GM23338 (cell line): Measurements from ENCODE around the gene SLC4A9.

Experiments
- CREB1 ChIP-seq: fragments of 250-450 bp; sonication (Bioruptor Pico); IDR thresholded peaks from 2 replicates; pipeline ENCODE4 v1.5.0; 2020; ENCODE audit warnings: low read depth, mild to moderate bottlenecking, moderate library complexity
- EZH2 ChIP-seq: fragments of 200-600 bp; sonication (generic); IDR thresholded peaks from one replicate; pipeline ENCODE4 v1.8.0; 2017; ENCODE audit warnings: antibody characterized with exemption, mild to moderate bottlenecking, low read depth; ENCODE audit not compliant: unreplicated experiment
- EZH2phosphoT487 ChIP-seq: fragments of 200-600 bp; sonication (generic); IDR thresholded peaks from one replicate; pipeline ENCODE4 v1.8.1; 2018; ENCODE audit warnings: antibody characterized with exemption; ENCODE audit not compliant: unreplicated experiment
- JUNB ChIP-seq: IDR thresholded peaks from one replicate; pipeline ENCODE4 v1.6.1; 2016; ENCODE audit warnings: antibody characterized with exemption; ENCODE audit not compliant: unreplicated experiment
- POLR2AphosphoS5 ChIP-seq: IDR thresholded peaks from 2 replicates; pipeline ENCODE4 v1.6.1; 2016; ENCODE audit warnings: antibody characterized with exemption, low read depth
- ZNF462 ChIP-seq: fragments of 250-450 bp; sonication (Bioruptor Pico); IDR thresholded peaks from 2 replicates; pipeline ENCODE4 v1.5.0; 2020; ENCODE audit warnings: mild to moderate bottlenecking, moderate library complexity
- TF ChIP-seq, protein P1 (sequence below), 2 experiments: fragments of 200-600 bp in 1 of 2; sonication (generic) in 1 of 2; conservative IDR thresholded peaks; 2 replicates each; pipeline versions ENCODE4 v1.5.1 to v1.6.1; 2016 to 2017; ENCODE audit warnings: antibody characterized with exemption in 2 of 2, low read depth in 2 of 2, mild to moderate bottlenecking in 2 of 2, moderate library complexity in 1 of 2
- TF ChIP-seq, protein P2 (sequence below): IDR thresholded peaks from one replicate; pipeline ENCODE4 v1.6.1; 2018; ENCODE audit warnings: antibody characterized with exemption; ENCODE audit not compliant: unreplicated experiment

GRCh38 chr5:140402258-140403074 is 42.5 kb downstream of the SLC4A9 start:
- TF ChIP-seq, protein P1, sequence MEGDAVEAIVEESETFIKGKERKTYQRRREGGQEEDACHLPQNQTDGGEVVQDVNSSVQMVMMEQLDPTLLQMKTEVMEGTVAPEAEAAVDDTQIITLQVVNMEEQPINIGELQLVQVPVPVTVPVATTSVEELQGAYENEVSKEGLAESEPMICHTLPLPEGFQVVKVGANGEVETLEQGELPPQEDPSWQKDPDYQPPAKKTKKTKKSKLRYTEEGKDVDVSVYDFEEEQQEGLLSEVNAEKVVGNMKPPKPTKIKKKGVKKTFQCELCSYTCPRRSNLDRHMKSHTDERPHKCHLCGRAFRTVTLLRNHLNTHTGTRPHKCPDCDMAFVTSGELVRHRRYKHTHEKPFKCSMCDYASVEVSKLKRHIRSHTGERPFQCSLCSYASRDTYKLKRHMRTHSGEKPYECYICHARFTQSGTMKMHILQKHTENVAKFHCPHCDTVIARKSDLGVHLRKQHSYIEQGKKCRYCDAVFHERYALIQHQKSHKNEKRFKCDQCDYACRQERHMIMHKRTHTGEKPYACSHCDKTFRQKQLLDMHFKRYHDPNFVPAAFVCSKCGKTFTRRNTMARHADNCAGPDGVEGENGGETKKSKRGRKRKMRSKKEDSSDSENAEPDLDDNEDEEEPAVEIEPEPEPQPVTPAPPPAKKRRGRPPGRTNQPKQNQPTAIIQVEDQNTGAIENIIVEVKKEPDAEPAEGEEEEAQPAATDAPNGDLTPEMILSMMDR (conservative IDR thresholded peaks at IDR 0.05; ENCODE audit: low read depth in 2 of 2), result no peak
- TF ChIP-seq EZH2 (no peak), POLR2AphosphoS5 (no peak), EZH2phosphoT487 (no peak), CREB1 (CRISPR knock-in tag) (peak; percentile 23; the same call in 1 of the 2 replicates), JUNB (no peak), ZNF462 (CRISPR knock-in tag) (no peak)
- TF ChIP-seq, protein P2, sequence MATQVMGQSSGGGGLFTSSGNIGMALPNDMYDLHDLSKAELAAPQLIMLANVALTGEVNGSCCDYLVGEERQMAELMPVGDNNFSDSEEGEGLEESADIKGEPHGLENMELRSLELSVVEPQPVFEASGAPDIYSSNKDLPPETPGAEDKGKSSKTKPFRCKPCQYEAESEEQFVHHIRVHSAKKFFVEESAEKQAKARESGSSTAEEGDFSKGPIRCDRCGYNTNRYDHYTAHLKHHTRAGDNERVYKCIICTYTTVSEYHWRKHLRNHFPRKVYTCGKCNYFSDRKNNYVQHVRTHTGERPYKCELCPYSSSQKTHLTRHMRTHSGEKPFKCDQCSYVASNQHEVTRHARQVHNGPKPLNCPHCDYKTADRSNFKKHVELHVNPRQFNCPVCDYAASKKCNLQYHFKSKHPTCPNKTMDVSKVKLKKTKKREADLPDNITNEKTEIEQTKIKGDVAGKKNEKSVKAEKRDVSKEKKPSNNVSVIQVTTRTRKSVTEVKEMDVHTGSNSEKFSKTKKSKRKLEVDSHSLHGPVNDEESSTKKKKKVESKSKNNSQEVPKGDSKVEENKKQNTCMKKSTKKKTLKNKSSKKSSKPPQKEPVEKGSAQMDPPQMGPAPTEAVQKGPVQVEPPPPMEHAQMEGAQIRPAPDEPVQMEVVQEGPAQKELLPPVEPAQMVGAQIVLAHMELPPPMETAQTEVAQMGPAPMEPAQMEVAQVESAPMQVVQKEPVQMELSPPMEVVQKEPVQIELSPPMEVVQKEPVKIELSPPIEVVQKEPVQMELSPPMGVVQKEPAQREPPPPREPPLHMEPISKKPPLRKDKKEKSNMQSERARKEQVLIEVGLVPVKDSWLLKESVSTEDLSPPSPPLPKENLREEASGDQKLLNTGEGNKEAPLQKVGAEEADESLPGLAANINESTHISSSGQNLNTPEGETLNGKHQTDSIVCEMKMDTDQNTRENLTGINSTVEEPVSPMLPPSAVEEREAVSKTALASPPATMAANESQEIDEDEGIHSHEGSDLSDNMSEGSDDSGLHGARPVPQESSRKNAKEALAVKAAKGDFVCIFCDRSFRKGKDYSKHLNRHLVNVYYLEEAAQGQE, result peak; percentile 67
